HG03520 (cell line): ENCODE results near the gene BLZF1.
"Not testable (repeated sequence)": the region's sequence is repeated elsewhere in the genome, so short reads cannot be mapped to it uniquely, and the experiment has no call there.

Experiments used
- ATAC-seq: cut with Tn5 transposase; IDR thresholded peaks from one replicate; pipeline ENCODE4 v1.9.1; 2021; ENCODE audit warnings: mild to moderate bottlenecking, moderate library complexity; ENCODE audit not compliant: unreplicated experiment

BLZF1 gene

GRCh38 chr1:169360415-169360814 lies 7.6 kb upstream of the BLZF1 start:
- ATAC-seq: no peak

DNA sequence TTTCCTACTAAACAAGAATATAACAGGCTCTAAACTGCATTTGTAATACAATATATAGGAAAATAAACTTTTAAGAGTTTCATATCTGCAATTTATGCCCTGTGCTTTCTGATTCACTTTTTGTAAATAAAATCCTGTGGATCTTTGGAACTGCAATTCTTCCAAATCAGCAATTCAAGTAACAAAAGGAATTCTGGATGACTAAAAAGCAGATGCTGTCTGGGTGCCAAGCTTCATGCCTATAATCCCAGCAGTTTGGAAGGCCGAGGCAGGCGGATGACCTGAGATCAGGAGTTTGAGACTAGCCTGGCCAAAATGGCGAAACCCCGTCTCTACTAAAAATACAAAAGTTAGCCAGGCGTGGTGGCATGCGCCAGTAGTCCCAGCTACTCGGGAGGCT lies 6.7 kb upstream of the BLZF1 start:
- ATAC-seq: no peak

- peak; percentile 29 for ATAC-seq
Measured at GRCh38 chr1:169363046-169363730, 4.8 kb upstream of the BLZF1 start.

DNA sequence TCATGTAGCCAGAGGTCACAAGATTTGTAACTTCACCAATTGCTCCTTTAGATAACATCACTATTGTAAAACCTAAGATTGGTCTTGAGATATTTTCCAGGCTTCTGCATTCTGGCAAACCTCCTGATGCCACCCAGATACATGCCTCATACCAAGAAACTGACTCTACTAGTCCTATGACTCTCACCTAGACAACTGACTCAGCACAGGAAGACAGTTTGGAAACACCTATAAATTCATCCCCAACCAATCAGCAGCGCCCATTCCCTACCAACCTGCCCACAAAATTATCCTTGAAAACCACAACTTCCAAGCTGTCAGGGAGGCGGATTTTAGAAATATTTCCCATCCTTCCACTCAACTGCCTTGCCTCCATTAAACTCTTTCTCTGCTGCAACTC lies 3.0 kb upstream of the BLZF1 start:
- ATAC-seq: no peak

DNA sequence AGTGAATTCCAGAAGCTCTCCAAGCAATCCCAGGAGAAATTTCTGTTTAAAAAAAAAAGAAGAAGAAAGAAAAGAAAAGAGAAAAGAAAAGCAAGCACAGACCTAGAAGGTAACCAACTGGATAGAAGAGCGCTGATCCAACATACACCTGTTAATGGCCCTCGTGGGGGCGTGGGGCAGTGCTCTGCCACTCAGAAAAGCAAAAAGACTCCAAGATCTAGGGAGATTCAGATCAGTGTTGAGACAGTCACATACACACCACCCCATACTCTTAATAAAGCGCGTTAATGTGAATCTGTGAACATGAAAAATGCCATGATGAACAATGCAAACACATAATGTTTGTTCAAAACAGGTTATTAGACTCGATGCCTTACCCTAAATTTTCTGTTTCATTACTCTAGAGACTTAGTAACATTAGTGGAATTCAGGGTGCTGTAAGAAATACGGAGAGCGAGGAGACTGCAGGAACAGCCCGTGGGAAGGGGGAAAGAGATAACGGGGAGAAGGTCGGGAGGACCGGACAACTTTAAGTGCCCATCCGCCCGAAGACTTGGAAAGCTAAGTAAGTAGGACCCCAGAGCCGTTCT lies 804 bp upstream of the BLZF1 start:
- ATAC-seq: no peak

- ATAC-seq: no peak
Measured at GRCh38 chr1:169368406-169368769, 393 bp downstream of the BLZF1 start.

- ATAC-seq: no peak
Measured at GRCh38 chr1:169371404-169371803, 3.4 kb downstream of the BLZF1 start.

- ATAC-seq: no peak
Measured at GRCh38 chr1:169381162-169381561, 13.2 kb downstream of the BLZF1 start.

DNA sequence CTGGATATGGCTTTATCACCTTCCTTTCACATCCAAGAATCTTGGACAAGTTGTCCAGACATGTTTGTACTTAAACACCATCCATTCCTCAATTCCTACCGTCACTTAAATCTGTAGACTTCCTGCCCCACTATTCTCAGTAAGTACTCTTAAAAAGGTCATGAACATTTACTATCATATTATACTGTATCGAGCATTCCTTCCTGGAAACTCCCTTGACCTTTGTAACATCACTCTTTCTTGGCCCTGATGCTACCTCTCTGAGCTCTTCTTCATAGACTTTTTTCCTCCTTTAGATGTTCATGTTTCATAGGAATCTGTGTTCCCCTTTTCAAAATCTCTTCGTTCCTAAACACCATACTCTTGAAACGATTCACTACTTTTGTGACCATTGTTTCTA lies 15.5 kb downstream of the BLZF1 start:
- ATAC-seq: no peak

DNA sequence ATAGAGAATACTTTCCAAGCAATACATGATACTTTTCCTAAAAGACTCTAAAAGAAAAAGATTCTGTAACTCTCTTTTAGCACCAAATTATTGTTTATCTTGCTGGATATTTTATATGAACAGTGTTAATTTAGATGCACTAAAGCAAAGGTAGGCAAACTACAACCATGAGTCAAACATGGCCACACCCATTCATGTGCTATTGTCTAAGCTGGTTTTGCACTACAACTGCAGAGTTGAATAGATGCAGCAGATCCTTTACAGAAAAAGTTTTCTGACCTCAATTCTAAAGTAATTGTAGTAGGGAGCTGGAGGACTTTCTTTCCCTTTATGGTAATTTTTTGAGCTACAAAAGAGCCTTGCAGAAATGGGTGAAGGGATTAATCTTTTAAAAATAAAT lies 19.4 kb downstream of the BLZF1 start:
- no peak for ATAC-seq

- peak; percentile 73 for ATAC-seq
Measured at GRCh38 chr1:169390303-169390702, 22.3 kb downstream of the BLZF1 start.

- no peak for ATAC-seq
Measured at GRCh38 chr1:169392406-169392805, 24.4 kb downstream of the BLZF1 start.

DNA sequence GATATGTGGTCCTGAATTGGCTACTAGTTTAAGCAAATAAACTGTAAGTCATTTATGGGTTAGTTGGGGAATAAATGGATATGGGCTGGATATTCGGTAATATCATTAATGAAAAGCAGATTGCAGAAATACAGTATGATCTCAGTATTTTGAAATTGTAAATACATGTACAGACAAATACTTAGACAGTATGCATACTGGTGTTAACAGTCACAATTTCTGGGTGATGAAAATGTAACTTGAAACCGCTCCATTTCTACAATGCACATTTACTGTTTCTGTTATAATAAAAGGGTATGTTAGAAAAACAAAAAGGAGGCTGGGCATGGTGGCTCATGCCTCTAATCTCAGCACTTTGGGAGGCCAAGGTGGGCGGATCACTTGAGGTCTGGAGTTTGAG lies 28.0 kb downstream of the BLZF1 start:
- ATAC-seq: no peak

- ATAC-seq: not testable (repeated sequence)
Measured at GRCh38 chr1:169402578-169402977, 34.6 kb downstream of the BLZF1 start.

GRCh38 chr1:169408340-169408739 lies 40.3 kb downstream of the BLZF1 start:
- not testable (repeated sequence) for ATAC-seq

DNA sequence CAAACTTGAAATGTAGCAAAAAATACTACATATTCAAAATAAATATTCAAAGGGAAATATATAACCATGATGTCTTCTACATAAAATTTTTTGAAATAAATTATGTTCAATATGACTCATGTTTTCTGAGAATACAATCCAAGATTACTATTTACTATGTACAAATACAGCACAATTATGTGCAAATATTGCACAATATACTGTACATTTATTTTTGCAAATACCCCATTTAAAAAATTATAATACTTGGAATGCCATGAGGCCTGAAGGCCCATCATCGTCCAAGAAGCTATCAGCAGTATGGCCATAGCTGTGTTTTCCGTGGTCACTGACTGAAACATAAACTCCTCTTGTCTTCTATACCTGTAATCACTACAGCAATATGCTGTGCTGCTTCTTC lies 47.0 kb downstream of the BLZF1 start:
- no peak for ATAC-seq

GRCh38 chr1:169421309-169421708 lies 53.3 kb downstream of the BLZF1 start:
- no peak for ATAC-seq

DNA sequence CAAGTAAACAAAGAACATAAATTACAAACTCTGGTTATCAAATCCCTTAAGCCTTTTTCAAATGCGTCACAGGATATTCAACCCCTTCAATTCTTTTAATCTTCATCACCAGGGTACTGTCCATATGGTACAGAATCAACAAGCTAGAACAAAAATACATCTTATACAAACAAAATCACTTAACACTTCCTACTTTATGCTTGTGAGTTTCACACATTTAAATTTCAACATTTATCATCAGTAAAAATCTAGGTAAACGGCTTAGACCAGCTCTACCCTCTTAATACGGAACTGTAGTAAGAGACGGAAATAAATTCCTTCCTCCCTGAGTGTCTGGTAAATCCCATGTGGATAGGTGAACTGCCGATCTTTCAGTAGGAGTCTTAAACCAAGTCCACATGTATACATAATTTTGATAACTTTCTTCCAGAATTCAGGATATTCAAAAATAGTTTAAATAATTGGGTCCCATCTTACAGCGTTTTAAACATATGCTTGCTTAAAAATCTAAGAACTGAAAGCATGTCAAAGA lies 58.2 kb downstream of the BLZF1 start:
- ATAC-seq: no peak

- ATAC-seq: peak; percentile 85
Measured at GRCh38 chr1:169427081-169427641, 59.2 kb downstream of the BLZF1 start, which contains the start of gene CCDC181. TSS of gene CCDC181 (minus strand) at chr1:169427474. CDS start at chr1:169424927, 2,547 bp downstream.
